HG03469 (cell line): Measurements from ENCODE around the gene STRA6.

Experiments used
- ATAC-seq: cut with Tn5 transposase; IDR thresholded peaks from one replicate; pipeline ENCODE4 v1.9.1; 2021; ENCODE audit warnings: mild to moderate bottlenecking, moderate library complexity, moderate number of reproducible peaks; ENCODE audit not compliant: unreplicated experiment

STRA6 gene, protein sequence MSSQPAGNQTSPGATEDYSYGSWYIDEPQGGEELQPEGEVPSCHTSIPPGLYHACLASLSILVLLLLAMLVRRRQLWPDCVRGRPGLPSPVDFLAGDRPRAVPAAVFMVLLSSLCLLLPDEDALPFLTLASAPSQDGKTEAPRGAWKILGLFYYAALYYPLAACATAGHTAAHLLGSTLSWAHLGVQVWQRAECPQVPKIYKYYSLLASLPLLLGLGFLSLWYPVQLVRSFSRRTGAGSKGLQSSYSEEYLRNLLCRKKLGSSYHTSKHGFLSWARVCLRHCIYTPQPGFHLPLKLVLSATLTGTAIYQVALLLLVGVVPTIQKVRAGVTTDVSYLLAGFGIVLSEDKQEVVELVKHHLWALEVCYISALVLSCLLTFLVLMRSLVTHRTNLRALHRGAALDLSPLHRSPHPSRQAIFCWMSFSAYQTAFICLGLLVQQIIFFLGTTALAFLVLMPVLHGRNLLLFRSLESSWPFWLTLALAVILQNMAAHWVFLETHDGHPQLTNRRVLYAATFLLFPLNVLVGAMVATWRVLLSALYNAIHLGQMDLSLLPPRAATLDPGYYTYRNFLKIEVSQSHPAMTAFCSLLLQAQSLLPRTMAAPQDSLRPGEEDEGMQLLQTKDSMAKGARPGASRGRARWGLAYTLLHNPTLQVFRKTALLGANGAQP

DNA sequence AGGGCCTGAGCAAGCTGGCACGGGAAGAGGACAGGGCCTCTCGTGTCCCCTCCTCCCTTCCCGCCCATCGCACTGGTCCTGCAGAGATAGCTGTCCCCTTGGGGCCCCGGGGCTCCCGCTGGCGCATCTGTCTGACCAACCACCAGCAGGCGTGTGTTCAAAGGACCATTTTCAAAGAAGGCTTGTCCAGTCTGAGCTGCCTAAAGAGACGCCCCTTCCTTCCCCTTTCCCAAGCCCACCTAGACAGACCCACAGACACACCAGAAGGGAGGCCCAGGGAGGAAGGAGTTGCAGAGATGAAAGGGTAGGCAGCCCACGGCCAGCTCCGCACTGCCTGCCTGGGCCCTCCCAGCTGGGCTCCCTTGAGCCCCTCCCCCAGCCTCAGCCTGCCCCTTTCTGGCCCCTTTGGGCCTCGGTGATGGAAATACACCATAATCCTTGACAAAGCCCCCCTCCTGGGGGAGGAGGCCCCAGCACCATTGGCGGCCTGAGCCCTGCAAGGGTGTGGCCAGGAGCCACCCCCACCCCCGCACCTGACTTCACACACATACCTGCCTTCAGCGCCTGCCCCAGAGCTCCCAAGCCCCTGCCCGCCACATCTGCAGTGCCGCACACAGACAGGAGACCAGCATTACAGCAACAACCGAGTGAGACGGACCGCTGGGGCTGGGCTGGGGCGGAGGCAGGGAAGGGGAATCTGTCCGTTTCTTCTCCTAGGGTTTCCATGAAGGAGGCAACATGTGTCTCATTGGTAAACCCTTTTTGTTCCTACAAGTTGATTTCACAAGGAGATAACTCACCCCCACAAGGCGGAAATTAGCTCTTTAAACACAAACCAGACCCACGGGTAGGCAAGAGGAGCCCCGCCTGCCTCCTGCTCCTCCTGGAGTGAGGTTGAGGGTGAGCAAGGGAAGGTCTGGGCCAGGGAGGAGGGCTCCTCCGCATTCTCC lies at the start of gene STRA6:
TSS of gene STRA6 (minus strand) at position 336 of the 950 bp plus-strand sequence. CDS start 520 bp downstream, outside the sequence.
- no peak for ATAC-seq

DNA sequence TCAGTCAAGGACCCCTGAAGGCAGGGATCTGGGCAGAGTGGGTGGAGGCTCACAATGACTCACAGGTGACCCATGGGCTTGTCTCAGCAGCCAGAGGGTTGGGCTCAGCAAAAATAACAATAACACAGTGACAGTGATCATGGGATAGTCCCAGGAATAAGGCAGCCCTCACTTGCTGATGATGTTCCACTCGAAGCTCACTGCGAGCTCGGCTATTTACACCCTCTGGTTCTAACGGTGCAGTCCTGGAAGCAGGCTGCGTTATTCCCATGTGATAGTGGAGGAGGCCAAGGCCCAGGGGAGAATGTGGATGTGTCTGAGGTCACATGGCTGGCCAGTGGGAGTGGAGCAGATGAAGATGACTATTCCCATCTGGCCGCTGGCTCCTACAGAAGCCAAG lies 49.7 kb upstream of the STRA6 start:
- no peak for ATAC-seq

DNA sequence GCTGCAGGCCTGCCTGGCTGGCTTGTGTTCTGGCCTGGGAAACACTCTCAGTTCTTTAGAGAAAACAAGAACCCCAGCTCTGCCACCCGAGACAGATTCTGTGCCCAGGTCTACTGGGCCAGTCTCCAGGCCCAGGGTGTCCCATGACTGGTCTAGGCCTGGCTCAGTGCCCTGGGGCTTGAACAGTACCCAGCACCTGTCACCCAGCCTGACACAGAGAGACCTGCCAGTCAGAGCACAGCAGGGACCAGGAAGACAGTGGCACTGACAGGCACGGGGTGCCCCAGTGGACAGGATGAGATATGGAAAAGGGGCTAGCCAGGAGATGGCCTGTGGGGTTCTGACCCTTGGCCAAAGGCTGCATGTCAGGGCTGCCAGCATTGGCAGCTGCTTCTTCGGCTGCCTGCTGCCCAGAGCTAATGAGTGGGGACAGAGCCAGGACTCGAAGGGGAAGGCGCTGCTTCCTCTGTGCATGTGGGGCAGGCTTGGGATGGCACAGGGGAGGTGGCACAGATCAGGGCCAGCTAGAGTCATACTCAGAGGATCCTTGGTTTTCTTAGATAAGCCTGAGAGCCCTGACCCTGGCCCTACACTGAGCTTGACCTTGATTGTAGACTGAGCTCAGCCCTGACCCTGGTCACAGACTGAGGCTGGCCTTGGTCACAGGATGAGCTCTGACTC lies 48.7 kb upstream of the STRA6 start:
- ATAC-seq, result no peak

DNA sequence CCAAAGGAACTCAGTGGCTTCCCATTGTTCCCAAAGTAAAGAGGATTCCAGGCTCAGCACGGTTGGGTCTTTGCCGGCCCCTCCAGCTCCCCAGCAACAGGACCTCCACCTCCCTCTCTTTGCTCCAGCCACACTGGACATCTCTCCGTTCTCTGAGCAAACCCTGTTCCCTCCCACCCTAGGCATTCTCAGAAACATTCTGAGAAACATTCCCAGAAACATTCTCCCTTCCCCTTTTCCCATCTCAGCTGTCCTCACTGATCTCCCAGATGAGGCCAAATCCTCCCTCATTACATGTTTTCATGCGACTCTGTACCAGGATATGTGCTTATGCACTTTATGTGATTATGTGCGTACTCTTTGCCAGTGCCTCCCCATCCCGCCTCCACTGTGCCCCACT lies 47.7 kb upstream of the STRA6 start:
- ATAC-seq, result no peak

DNA sequence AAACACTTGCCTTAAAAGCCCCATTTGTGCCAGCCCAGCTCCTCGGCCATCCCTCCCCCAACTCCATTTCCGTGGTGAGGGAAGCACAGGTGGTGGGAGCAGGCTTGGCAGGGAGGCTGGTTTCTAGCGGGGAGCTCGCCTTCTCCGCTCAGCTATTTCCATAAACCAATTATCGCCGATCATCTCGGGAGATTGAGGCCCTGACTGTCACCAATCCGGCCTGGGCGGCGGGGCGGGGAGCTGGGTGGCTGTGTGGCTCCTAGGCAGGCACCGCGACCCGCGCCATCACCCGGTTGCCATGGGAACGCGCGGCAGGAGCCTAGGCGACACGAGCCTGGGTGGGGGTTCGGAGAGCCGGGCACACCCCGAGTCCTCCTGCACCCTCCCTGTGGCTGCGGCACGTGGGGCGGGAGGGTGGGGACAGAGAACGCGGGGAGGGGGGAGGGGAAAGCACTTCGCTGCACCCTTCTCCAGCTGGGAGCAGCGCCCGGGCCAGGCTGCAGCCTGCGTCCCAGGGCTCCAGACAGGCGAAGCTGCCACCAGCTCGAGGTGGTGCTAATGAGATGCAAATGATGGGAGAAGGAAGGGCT lies 42.9 kb upstream of the STRA6 start:
- ATAC-seq, result no peak

DNA sequence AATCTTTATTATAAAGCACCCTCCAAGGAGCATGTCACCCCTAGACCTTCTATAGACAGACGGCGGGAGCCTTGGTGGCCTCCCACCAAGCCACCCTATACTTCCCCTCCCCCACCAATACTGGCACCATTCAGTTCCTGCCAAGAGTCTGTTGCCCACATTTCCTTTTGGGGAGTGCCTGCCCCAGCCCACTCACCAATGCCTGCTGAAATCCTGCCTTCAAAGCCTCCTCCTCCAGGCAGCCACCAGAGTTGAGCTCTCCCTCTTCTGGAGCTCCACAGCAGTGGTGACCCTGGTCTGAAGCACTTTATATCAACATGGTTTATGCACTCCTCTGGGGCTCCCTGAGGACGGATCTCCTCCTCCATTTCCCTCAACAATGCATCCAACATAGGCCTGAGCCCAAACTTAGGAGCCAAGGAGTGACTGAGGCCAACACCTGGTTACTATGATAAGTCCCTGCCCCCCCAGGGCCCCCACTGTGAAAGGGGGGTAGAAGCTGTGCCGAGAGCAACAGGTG lies 42.3 kb upstream of the STRA6 start:
- ATAC-seq, result no peak

DNA sequence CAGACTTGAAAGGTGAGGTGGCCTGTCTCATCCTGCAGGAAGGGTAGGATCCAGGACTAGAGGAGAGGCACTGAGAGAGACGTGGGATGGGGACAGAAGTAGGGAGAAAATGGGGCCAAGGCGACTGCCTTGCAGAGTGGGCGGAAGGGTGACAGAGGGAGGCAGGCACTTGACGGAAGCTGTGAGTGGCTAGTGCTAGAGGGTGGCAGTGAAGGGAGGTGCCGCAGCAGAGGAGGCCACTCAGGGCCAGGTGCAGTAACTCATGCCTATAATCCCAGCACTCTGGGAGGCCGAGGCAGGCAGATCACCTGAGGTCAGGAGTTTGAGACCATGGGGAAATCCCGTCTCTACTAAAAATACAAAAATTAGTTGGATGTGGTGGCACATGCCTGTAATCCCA lies 40.8 kb upstream of the STRA6 start:
- ATAC-seq, result no peak

DNA sequence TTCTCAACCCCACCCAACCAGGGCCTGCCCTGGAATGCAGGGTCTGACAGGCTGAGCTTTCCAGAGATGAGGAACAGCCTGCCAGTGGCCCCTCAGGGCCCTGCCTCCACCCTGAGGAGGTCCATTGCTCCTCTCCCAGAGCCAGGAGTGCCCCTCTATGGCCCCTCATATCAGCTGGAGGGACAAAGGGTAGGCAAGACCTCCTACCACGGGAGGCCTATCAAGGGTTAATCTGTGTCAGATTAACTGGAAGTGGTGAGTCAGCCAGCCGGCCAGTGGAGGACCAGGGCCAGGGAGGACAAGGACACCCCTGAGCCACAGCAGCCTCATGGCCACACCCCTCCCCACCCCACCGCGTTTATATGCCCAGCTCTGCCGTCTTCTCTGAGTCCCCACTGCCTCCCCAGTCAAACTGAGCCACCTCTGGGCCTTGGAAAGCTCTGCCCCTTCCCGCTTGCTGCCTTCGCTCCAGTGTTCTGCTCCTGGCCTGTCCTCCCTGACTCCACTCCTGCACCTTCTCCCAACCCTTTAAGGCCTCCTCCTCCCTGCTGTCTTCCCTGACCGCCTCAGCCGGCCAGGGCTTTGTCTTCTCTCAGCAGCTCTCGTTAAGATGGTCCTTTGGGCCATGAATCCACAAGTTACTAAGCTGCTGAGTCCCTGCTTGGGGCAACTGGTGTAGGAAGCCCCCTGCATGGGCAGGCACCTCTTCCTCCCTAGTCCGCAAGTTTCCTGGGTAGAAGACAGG lies 40.0 kb upstream of the STRA6 start:
- ATAC-seq, result no peak

DNA sequence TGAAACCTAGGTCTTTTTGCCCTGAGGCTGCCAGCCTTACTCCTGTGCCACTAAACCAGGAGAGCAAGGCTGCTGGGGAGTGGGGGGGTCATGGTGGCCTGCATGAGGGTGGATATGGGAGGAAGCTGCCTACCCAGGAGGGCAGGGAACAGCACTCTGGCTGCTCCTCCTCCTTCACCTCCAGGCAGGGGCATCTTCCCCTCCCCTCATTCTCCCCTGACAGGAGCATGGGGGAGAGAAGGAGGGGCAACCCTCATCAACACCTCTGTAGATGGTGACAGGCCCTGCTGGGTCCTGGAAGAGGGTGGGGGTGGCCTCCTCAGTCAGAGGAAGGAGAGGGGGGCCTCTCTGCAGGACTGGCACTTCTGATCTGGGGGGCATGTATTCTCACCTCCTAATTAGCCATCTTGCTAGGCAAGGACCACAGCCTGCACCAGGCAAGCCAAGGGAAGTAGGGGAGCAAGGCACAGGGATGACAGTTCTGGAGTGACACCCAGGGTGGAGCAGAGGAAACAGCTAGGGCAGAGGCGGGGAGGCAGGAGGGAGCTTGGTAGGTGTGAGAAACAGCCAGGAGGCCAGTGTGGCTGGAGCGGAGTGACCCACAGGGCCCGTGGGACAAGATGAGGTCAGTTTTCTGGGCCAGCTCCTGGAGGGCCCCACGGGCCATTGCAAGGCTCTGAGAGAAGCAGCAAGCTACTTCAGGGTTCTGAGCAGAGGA lies 38.5 kb upstream of the STRA6 start:
- no peak for ATAC-seq

DNA sequence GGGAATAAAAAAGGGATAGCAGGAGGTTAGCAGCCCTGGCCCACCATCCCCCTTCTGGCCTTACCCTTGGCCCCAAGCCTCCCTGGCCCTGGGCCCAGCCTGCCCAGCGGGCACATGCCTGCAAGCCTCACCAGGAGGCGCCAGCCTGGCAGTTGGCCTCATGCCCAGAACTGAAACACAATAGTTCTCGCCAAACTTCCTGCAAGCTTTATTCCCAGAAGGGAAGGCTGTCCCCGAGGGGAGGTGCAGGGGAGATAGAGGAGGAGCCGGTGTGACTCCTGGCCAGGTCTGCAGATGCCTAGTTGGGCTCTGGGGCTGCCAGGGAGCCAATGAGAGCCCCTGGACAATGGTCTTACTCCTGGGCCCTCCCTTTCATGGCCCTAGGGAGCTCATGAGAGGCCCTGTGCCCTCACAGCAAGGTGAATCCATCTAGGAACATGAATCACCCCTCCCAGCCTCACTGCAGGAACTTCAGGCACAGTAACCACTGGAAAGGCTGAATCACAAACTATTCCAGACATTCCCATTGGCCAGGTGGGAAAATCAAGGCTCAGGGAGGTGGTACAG lies 37.5 kb upstream of the STRA6 start:
- no peak for ATAC-seq

DNA sequence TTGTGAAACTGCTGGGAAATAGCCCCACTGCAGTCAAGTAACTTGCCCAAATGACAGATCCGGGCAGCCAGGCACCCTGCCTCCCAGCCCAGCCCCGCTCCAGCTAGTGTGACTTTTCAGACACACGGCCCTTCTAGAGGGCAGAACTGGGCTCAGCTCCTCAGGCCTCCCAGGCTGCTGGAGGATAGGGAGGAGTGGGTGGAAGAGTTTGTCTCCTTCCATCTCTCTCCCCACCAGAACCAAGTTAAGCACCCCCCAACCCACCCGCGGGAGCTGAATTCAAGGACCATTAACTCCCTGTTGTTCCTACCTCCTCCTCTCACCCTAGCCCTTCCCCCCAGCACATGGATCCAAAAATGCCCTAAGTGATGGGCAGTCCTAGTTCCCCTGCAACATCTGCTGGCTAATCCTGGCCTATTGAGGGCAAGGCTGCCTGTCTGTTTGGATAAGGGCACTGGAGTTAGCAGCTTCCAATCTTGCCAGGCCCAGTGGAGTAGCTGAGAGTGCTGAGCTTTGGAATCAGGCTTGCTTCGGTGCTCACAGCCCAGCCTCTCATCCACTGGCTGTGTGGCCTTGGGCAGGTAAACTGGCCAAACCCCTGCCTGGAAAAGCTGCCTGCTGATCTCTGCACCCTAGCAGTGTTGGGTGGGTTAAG lies 36.6 kb upstream of the STRA6 start:
- ATAC-seq, result no peak

DNA sequence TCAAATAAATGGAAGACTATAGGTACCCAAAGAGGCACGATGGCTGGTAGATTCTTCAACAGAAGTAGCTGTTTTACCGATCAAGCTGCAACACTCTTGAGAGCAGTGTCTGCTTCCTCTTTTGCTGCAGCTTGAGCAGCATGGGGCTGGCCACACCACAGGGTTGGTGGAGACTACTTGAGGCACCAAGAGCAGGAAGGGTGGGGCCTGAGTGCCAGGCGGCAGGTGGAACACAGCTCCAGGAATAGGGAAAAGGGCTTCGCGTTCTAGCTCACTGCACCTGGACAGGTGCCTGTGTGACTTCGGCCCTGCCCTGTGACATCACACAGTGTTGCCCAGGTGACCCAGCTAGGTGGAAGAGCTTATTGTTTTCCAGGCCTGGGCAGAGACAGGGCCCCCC lies 33.4 kb upstream of the STRA6 start, which contains the start of gene CCDC33:
TSS of gene CCDC33 (plus strand) at position 365 of the 400 bp plus-strand sequence. CDS start 394 bp downstream, outside the sequence.
- ATAC-seq, result no peak

DNA sequence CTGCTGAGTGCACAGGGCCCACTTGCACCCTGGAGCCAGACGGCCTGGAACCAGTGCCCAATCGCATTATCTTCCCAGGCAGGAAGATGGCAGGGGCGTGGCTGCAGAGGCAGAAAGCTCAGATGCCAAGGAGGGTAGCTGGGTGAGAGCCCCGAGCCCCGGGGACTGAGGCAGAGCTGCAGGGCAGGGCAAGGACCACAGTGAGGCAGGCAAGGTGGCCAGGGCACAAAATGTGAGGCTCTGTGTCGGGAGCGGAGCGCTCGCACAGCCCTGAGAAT lies 31.9 kb upstream of the STRA6 start:
- no peak for ATAC-seq

DNA sequence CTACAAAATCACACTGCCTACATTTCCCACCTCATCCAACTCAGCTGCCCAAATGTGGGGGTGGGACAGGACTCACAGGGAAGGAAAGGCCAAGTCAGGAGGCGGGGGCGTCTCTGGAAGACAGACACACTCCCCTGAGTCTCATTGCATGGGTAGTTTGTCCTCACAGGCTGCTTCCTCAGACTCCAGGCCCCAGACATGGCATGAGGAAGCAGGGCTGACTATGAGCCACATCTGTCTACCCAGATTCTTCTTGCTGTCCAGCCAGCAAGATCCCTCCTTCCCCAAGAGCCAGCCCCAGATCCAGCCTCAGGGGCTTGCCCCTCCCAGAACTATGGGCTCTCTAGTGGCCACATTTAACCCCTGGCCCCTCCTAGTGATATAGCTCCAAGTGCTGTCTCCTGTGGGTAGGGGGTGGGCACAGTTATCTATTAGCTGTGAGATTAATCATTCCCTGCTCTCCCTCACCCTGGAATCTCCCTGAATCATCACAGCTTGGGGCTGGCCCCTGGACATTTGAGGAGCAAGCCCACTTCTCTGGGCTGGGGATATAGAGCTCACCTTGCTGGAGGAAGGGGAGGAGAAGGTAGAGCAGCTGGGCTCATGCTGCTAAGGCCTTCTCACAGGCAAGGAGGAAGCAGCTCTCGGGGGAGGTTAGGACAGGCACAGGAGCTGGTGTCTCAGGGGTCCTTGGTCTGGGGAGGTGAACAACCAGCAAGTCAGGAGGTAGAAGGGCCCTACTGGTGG lies 31.4 kb upstream of the STRA6 start:
- ATAC-seq, result no peak

DNA sequence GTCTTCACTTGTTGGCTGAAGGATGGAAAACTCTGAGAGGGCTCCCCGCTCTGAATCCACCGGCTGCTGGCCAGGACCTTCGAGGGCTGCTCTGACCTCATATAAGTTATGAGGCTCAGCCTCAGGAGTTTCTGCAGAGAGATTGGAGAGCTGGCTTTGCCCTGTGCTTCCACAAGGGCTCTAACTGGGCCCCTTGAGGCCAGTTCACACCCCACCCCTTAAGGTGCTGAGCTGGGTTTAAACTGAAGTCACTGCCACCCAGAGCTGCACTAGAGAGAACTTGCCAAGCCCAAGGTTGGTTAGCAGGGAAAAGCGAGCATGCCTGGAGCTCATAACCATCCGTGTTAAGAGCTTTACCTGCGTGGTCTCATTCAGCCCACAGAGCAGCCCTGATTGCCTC lies 30.8 kb upstream of the STRA6 start:
- no peak for ATAC-seq

DNA sequence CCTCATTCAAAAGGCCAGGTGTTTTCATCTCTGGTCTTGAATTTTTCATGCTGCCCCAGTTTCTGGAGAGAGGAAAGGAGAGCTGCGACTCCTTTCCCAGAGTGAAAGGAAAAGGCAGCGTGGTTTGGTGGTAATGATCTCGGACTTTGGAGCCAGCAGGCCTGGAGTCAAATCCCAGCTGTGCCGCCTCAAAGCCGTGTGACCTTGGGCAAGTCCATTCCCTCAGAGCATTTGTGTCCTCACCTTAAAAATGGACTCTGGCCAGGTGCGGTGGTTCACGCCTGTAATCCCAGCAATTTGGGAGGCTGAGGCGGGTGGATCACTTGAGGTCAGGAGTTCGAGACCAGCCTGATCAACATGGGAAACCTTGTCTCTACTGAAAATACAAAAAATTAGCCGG lies 28.9 kb upstream of the STRA6 start:
- no peak for ATAC-seq

DNA sequence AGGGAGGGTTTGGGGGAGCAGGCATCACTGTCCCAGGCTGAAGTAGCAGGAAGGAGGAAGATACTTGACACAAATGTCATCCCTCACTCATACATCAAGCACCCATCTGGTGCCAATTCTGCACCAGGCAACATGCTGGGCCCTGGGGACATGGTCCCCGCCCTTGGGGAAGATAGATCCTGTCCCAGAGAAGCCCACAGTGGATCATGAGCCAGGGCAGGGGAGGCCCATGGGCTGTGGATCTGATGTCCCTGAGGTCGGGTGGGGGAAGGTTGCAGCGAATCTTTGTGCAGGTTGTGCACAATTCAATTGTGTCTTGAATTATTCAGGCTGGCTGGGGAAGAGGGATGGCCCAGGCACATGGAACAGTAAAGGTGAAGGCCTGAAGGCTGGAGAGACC lies 27.1 kb upstream of the STRA6 start:
- ATAC-seq, result no peak
